ENCODE measurements around the gene ATG4B. TPM values are rescaled to one million over a fixed set of nuclear protein-coding genes. Genes with fewer than 3 reads are reported as not detected.

Gene ATG4B
- total RNA-seq, 4 donors from 2014 or later: 39.1 to 76.0 (median 55.3) TPM

- no peak for DNase-seq (ENCODE audit: extremely low spot score)
- TF ChIP-seq CTCF (IDR thresholded peaks at IDR 0.05) (no peak), EP300 (IDR thresholded peaks at IDR 0.05) (no peak), POLR2AphosphoS5 (IDR thresholded peaks at IDR 0.05) (no peak), POLR2A (IDR thresholded peaks at IDR 0.05; ENCODE audit: low read depth) (no peak)
- Histone ChIP-seq H3K9me3 (no peaks in the 10 kb centered on the region), H3K27ac (replicated peaks in 1 of 4) (no peak overlapping the region), H3K4me3 (peak overlapping the region; percentile 89 to 99 (median 94)), H3K36me3 (peaks cover under 1 to 11% (median 5%) of the 10 kb centered on the region in 4 donors), H3K27me3 (no peaks in the 10 kb centered on the region), H3K4me1 (peaks cover 47 to 75% (median 65%) of the 10 kb centered on the region in 4 donors)
- 92% methylated on average over 13 of the region's 14 CpGs for WGBS
- intact Hi-C loops (cut with DNase I): loop anchor here (5.0 kb wide), 1 partner anchor 43 kb away; no protein-coding TSS in a partner anchor
Measured at GRCh38 chr2:241638940-241639339, 1.4 kb downstream of the ATG4B start.

DNA sequence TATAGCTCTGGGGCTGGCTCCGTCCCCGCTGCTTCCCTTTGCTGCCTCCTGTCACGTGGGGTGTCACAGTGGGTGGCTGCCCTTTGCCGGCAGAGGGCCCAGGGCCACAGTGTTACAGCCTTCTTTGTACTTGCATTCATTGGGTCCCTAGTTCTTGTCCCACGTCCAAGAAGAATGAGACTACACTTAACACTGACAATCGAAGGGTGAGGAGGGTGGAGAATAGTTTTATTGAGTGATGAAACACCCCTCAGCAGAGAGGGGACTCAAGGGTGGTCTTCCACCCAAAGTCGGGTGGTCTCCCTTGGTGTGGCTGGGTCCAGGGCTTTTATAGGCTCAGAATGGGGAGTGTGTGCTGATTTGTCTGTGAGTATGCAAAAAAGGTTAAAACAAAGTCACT lies 1.9 kb downstream of the ATG4B start:
- Histone ChIP-seq H3K4me3 (peak overlapping the region in 3 of 4 donors; percentile 89 to 99 (median 94)), H3K4me1 (peaks cover 47 to 71% (median 63%) of the 10 kb centered on the region in 4 donors), H3K9me3 (no peaks in the 10 kb centered on the region), H3K27ac (replicated peaks in 1 of 4) (no peak overlapping the region), H3K27me3 (no peaks in the 10 kb centered on the region), H3K36me3 (peaks cover 0 to 7% (median 4%) of the 10 kb centered on the region in 4 donors)
- WGBS: 89% methylated on average over 6 of the region's 7 CpGs
- intact Hi-C loops (cut with DNase I): loop anchor here (5.0 kb wide), 1 partner anchor 43 kb away; no protein-coding TSS in a partner anchor
- no peak for DNase-seq (ENCODE audit: extremely low spot score)
- TF ChIP-seq POLR2AphosphoS5 (IDR thresholded peaks at IDR 0.05): no peak
- no peak for TF ChIP-seq POLR2A (IDR thresholded peaks at IDR 0.05; ENCODE audit: low read depth)
- TF ChIP-seq CTCF (IDR thresholded peaks at IDR 0.05): no peak
- no peak for TF ChIP-seq EP300 (IDR thresholded peaks at IDR 0.05)

DNA sequence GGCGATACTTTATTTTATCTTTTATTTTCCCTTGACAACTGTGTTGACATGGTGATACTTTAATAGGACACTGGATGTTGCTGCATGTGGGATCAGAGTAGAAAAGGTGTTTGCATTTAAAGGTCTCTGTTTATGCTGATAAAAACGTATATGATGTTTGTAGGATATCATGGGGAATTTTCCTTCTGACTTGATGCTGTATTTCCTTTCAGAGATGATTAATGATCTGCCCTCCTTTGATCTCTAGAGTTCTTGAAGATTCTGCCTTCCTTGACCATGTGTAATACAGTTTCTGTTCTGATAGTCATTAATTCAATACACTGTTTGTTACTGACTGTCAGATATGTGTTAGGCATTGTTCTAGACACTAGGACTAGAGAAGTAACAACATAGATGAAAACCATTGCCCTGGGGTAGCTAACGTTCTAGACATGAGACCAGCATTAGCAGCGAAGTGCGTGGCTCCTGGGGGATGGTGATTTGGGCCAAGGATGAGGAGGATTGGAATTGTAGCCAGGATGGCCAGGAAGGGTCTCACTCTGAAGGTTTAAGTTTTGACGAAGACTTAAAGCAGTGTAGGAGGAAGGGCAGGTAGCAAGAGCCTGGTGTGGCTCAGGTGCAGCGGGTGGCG lies 2.8 kb downstream of the ATG4B start:
- WGBS: 83% methylated on average over 8 of the region's 8 CpGs
- Histone ChIP-seq H3K36me3 (peaks cover 0 to 6% (median 5%) of the 10 kb centered on the region in 4 donors), H3K9me3 (no peaks in the 10 kb centered on the region), H3K27me3 (no peaks in the 10 kb centered on the region), H3K4me3 (no peak overlapping the region), H3K4me1 (peaks cover 44 to 68% (median 55%) of the 10 kb centered on the region in 4 donors), H3K27ac (replicated peaks in 1 of 4) (peak overlapping the region; percentile 32 to 66 (median 64))
- TF ChIP-seq CTCF (IDR thresholded peaks at IDR 0.05) (no peak), EP300 (IDR thresholded peaks at IDR 0.05) (no peak), POLR2A (IDR thresholded peaks at IDR 0.05; ENCODE audit: low read depth) (no peak), POLR2AphosphoS5 (IDR thresholded peaks at IDR 0.05) (no peak)
- DNase-seq (ENCODE audit: extremely low spot score): no peak
- intact Hi-C loops (cut with DNase I): no loop called here

DNA sequence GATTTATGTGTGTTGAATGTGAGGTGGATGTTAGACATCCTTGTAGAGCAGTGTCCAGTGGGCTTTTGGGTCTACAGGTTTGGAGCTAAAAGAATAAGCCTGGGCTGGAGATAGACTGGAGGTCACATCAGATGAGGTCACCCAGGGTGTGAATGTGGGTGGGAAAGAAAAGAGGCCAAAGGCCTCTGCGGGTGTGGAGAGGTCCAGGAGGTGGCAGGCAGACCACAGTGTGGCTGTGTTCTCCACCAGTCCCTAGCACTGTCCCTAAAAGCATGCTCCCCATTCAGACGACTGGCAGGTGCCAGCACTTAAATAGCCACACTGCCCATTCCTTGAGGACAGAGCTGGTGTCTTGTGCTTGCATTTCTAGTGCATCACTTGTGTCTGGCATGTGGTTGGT lies 4.1 kb downstream of the ATG4B start:
- no peaks in the 10 kb centered on the region for H3K9me3 ChIP-seq
- no peak for DNase-seq (ENCODE audit: extremely low spot score)
- H3K27me3 ChIP-seq: no peaks in the 10 kb centered on the region
- WGBS: 48% methylated on average over 2 of the region's 2 CpGs
- peaks cover 0 to 10% (median 7%) of the 10 kb centered on the region in 4 donors for H3K36me3 ChIP-seq
- H3K27ac ChIP-seq (replicated peaks in 1 of 4): peak overlapping the region in 2 of 4 donors; percentile 34 to 62
- intact Hi-C loops (cut with DNase I): no loop called here
- H3K4me3 ChIP-seq: no peak overlapping the region
- no peak for TF ChIP-seq EP300 (IDR thresholded peaks at IDR 0.05)
- no peak for TF ChIP-seq POLR2AphosphoS5 (IDR thresholded peaks at IDR 0.05)
- no peak for TF ChIP-seq POLR2A (IDR thresholded peaks at IDR 0.05; ENCODE audit: low read depth)
- TF ChIP-seq CTCF (IDR thresholded peaks at IDR 0.05): no peak
- peaks cover 47 to 70% (median 57%) of the 10 kb centered on the region in 4 donors for H3K4me1 ChIP-seq

All from esophagus muscularis mucosa (tissue), 4 donors.